WERI-Rb-1 (cell line): Measurements from ENCODE around the gene ERBIN.
"Not testable (repeated sequence)": the region's sequence is repeated elsewhere in the genome, so short reads cannot be mapped to it uniquely, and the experiment has no call there.

Experiments used
- DNase-seq: peaks from one replicate; pipeline ENCODE4 v3.0.0-alpha.2; 2020
- H3K27ac ChIP-seq: fragments of 250-450 bp; sonication (Bioruptor Pico); 2 replicates; pipeline ENCODE4 v1.5.1; 2020; ENCODE audit warnings: mild to moderate bottlenecking, moderate library complexity
- H3K27me3 ChIP-seq: fragments of 250-450 bp; sonication (Bioruptor Pico); 2 replicates; pipeline ENCODE4 v1.5.1; 2021; ENCODE audit warnings: mild to moderate bottlenecking, low read depth, moderate library complexity; ENCODE audit not compliant: insufficient read depth, severe bottlenecking
- H3K36me3 ChIP-seq: fragments of 250-450 bp; sonication (Bioruptor Pico); 2 replicates; pipeline ENCODE4 v1.5.1; 2020; ENCODE audit warnings: mild to moderate bottlenecking, moderate library complexity
- H3K4me3 ChIP-seq: 2 replicates; pipeline ENCODE4 v1.5.1; 2011; ENCODE audit warnings: low read depth, mild to moderate bottlenecking, control low read depth, low read length
- H3K9me3 ChIP-seq: fragments of 250-450 bp; sonication (Bioruptor Pico); 2 replicates; pipeline ENCODE4 v1.5.1; 2021; ENCODE audit warnings: mild to moderate bottlenecking, moderate library complexity; ENCODE audit not compliant: severe bottlenecking
- TF ChIP-seq, protein P1 (sequence below): IDR thresholded peaks from 2 replicates; pipeline ENCODE4 v1.5.1; 2011; ENCODE audit warnings: low read depth, mild to moderate bottlenecking, control low read depth, inconsistent platforms, low read length

The ERBIN gene

GRCh38 chr5:65954200-65954599 is 27.8 kb downstream of the ERBIN start:
- H3K27ac ChIP-seq, result no peak overlapping the region
- no peaks in the 10 kb centered on the region for H3K36me3 ChIP-seq
- H3K4me3 ChIP-seq, result no peak overlapping the region
- H3K9me3 ChIP-seq, result no peaks in the 10 kb centered on the region
- TF ChIP-seq, protein P1, sequence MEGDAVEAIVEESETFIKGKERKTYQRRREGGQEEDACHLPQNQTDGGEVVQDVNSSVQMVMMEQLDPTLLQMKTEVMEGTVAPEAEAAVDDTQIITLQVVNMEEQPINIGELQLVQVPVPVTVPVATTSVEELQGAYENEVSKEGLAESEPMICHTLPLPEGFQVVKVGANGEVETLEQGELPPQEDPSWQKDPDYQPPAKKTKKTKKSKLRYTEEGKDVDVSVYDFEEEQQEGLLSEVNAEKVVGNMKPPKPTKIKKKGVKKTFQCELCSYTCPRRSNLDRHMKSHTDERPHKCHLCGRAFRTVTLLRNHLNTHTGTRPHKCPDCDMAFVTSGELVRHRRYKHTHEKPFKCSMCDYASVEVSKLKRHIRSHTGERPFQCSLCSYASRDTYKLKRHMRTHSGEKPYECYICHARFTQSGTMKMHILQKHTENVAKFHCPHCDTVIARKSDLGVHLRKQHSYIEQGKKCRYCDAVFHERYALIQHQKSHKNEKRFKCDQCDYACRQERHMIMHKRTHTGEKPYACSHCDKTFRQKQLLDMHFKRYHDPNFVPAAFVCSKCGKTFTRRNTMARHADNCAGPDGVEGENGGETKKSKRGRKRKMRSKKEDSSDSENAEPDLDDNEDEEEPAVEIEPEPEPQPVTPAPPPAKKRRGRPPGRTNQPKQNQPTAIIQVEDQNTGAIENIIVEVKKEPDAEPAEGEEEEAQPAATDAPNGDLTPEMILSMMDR, result no peak
- no peak for DNase-seq
- no peaks in the 10 kb centered on the region for H3K27me3 ChIP-seq

GRCh38 chr5:65955746-65956145 is 29.4 kb downstream of the ERBIN start:
- no peak for DNase-seq
- H3K9me3 ChIP-seq, result no peaks in the 10 kb centered on the region
- H3K36me3 ChIP-seq, result no peaks in the 10 kb centered on the region
- TF ChIP-seq, protein P1, result no peak
- no peak overlapping the region for H3K4me3 ChIP-seq
- H3K27ac ChIP-seq, result no peak overlapping the region
- no peaks in the 10 kb centered on the region for H3K27me3 ChIP-seq

- H3K36me3 ChIP-seq, DNase-seq, H3K27me3 ChIP-seq, H3K27ac ChIP-seq, H3K9me3 ChIP-seq, H3K4me3 ChIP-seq: not testable (repeated sequence)
These were observed 31.3 kb downstream of the ERBIN start for GRCh38 chr5:65957703-65958102.

DNA sequence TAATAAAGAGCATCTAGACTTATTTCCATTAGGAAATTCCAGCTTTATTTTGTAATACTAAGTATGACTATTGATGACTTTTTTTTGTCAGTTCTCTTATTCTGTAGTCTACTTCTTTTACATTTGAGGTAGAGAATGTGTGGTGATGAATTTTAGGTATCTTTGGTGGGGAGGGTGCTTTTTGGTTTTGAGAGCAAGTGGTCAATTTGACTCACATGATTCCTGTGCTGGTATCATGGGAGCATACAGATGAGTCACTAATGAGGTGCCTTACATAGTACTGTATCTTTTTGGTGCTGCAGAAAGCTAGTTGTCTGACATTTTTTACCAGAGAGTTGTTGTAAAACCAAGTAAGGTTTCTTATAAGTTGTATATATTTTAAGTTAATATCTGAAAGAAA is 35.3 kb downstream of the ERBIN start:
- Histone ChIP-seq H3K36me3 (no peaks in the 10 kb centered on the region), H3K4me3 (no peak overlapping the region), H3K27me3 (no peaks in the 10 kb centered on the region), H3K27ac (no peak overlapping the region), H3K9me3 (no peaks in the 10 kb centered on the region)
- no peak for DNase-seq
- TF ChIP-seq, protein P1, result no peak

DNA sequence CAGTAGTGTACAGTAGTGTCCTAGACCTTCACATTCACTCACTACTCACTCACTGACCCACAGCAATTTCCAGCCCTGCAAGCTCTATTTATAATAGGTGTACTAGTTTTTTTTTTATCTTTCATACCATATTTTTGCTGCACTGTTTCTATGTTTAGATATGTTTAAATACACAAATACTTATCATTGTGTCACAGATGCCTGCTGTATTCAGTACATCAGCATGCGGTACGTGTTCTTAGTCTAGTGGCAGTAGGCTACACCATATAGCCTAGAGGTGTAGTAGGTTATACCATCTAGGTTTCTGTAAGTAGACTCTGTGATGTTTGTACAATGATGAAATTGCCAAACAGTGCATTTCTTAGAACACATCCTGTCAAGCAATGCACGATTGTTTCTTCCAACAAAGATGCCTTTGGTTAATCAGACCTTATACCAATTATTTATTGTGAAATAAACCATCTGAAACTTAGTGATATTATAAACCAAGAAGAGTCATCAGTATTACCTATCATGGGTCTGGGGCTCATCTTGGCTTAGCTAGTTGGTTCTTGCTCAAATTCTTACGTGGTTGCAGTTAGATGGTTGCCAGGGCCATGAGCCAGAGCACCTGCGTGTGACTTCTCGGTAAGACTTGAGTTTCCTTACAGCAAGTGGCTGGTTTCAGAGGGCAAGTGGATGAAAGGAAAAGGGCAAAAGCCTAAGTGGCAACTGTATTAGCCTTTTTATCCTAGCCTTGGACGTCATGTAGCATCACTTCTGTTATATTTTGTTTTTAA is 41.1 kb downstream of the ERBIN start:
- TF ChIP-seq, protein P1, result no peak

GRCh38 chr5:65969539-65970393 is 43.4 kb downstream of the ERBIN start:
- no peaks in the 10 kb centered on the region for H3K27me3 ChIP-seq
- no peak for DNase-seq
- H3K36me3 ChIP-seq, result no peaks in the 10 kb centered on the region
- no peak overlapping the region for H3K4me3 ChIP-seq
- no peak overlapping the region for H3K27ac ChIP-seq
- TF ChIP-seq, protein P1, result no peak
- no peaks in the 10 kb centered on the region for H3K9me3 ChIP-seq

More for the DNA sequence above, 41.1 kb downstream of the ERBIN start:
- H3K27ac ChIP-seq, result no peak overlapping the region
- no peak for DNase-seq
- H3K4me3 ChIP-seq, result no peak overlapping the region
- no peaks in the 10 kb centered on the region for H3K27me3 ChIP-seq
- no peaks in the 10 kb centered on the region for H3K36me3 ChIP-seq
- no peaks in the 10 kb centered on the region for H3K9me3 ChIP-seq
